22Rv1 (cell line): ENCODE measurements around the gene SFMBT1.

Source experiments
- ZFX ChIP-seq: fragments of 450-650 bp; IDR thresholded peaks from 2 replicates; pipeline ENCODE4 v1.6.1; 2017; ENCODE audit warnings: antibody characterized with exemption, borderline replicate concordance
- TF ChIP-seq, protein P1 (sequence below): fragments of 450-650 bp; IDR thresholded peaks from 2 replicates; pipeline ENCODE4 v1.5.1; 2017; ENCODE audit warnings: mild to moderate bottlenecking

DNA sequence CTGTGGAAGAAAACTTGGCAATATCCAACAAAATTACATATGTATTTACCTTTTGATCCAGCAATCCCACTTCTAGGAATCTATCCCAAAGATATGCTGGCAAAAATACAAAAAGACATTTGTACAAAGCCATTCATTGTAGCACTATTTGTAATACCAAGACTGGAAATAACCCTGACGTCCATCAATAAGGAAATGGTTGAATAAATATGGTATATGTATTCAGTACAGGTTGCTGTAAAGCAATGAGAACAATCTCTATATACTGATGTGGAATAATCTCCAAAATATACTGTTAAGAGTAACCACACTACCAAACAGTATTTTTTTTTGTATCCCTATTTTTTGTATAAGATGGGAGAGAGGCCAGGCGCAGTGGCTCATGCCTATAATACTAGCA, 83.7 kb downstream of the SFMBT1 start:
- TF ChIP-seq, protein P1, sequence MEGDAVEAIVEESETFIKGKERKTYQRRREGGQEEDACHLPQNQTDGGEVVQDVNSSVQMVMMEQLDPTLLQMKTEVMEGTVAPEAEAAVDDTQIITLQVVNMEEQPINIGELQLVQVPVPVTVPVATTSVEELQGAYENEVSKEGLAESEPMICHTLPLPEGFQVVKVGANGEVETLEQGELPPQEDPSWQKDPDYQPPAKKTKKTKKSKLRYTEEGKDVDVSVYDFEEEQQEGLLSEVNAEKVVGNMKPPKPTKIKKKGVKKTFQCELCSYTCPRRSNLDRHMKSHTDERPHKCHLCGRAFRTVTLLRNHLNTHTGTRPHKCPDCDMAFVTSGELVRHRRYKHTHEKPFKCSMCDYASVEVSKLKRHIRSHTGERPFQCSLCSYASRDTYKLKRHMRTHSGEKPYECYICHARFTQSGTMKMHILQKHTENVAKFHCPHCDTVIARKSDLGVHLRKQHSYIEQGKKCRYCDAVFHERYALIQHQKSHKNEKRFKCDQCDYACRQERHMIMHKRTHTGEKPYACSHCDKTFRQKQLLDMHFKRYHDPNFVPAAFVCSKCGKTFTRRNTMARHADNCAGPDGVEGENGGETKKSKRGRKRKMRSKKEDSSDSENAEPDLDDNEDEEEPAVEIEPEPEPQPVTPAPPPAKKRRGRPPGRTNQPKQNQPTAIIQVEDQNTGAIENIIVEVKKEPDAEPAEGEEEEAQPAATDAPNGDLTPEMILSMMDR: no peak
- TF ChIP-seq ZFX: no peak
